Measurements from ENCODE around the gene CYTH4. TPM values are rescaled to one million over a fixed set of nuclear protein-coding genes. Genes with fewer than 3 reads are reported as not detected.

Gene CYTH4
- total and polyA plus RNA-seq, 9 donors = 2.4 to 14.5 (median 6.2) TPM

- H3K36me3 ChIP-seq = no peaks in the 10 kb centered on the region
- no peak overlapping the region for H3K27ac ChIP-seq
- H3K4me1 ChIP-seq (ENCODE audit: insufficient read depth) = no peaks in the 10 kb centered on the region
- no peaks in the 10 kb centered on the region for H3K9me3 ChIP-seq
- intact Hi-C loops (cut with DNase I) = no loop called here
- no peak for DNase-seq
- no peak overlapping the region for H3K4me3 ChIP-seq
- TF ChIP-seq POLR2A (IDR thresholded peaks at IDR 0.05) (no peak), CTCF (IDR thresholded peaks at IDR 0.05) (no peak), EP300 (IDR thresholded peaks at IDR 0.05) (no peak)
- no peaks in the 10 kb centered on the region for H3K27me3 ChIP-seq
- 65 to 78% (median 78%) methylated on average over 8 of the region's 8 CpGs for WGBS, 3 donors
These were observed 8.5 kb upstream of the CYTH4 start for GRCh38 chr22:37273846-37274225.

- no peaks in the 10 kb centered on the region for H3K27me3 ChIP-seq
- no peaks in the 10 kb centered on the region for H3K9me3 ChIP-seq
- no peaks in the 10 kb centered on the region for H3K36me3 ChIP-seq
- no peak for DNase-seq
- TF ChIP-seq EP300 (IDR thresholded peaks at IDR 0.05) (no peak), CTCF (IDR thresholded peaks at IDR 0.05) (no peak), POLR2A (IDR thresholded peaks at IDR 0.05) (no peak)
- intact Hi-C loops (cut with DNase I) = no loop called here
- no peak overlapping the region for H3K4me3 ChIP-seq
- H3K4me1 ChIP-seq (ENCODE audit: insufficient read depth) = no peaks in the 10 kb centered on the region
- no peak overlapping the region for H3K27ac ChIP-seq
- 58 to 59% (median 58%) methylated on average over 12 of the region's 12 CpGs for WGBS, 3 donors
These were observed 7.9 kb upstream of the CYTH4 start for GRCh38 chr22:37274380-37274862.

DNA sequence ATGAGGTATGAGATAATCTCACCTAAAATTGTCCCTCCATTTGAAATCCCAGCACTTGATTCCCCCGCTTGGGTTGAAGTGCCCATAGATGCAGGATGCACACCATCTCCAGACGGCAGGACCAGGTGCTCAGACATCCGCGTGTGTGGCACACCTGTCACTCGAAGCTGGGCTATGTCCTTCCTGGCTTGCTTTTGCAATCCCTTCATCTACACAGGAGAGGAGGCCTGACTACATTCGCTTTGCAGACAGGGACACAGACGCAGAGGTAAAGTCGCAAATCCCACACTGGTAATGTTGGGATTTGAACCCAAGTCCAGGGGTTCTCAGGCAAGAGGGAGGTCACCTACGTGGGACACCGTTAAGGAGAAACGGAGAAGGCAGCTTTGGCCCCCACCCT, 7.2 kb upstream of the CYTH4 start:
- Histone ChIP-seq H3K4me1 (ENCODE audit: insufficient read depth) (no peaks in the 10 kb centered on the region), H3K27me3 (no peaks in the 10 kb centered on the region), H3K27ac (no peak overlapping the region), H3K9me3 (no peaks in the 10 kb centered on the region), H3K4me3 (no peak overlapping the region), H3K36me3 (no peaks in the 10 kb centered on the region)
- no peak for DNase-seq
- TF ChIP-seq CTCF (IDR thresholded peaks at IDR 0.05) (no peak), POLR2A (IDR thresholded peaks at IDR 0.05) (no peak), EP300 (IDR thresholded peaks at IDR 0.05) (no peak)
- 86 to 91% (median 87%) methylated on average over 11 of the region's 11 CpGs for WGBS, 3 donors
- intact Hi-C loops (cut with DNase I) = no loop called here

GRCh38 chr22:37275622-37276021, 6.7 kb upstream of the CYTH4 start:
- Histone ChIP-seq H3K36me3 (no peaks in the 10 kb centered on the region), H3K9me3 (no peaks in the 10 kb centered on the region), H3K4me1 (ENCODE audit: insufficient read depth) (no peaks in the 10 kb centered on the region), H3K27ac (no peak overlapping the region), H3K4me3 (no peak overlapping the region), H3K27me3 (no peaks in the 10 kb centered on the region)
- 76 to 84% (median 81%) methylated on average over 5 of the region's 5 CpGs for WGBS, 3 donors
- TF ChIP-seq POLR2A (IDR thresholded peaks at IDR 0.05) (no peak), CTCF (IDR thresholded peaks at IDR 0.05) (no peak)
- no peak for DNase-seq
- intact Hi-C loops (cut with DNase I) = no loop called here

- Histone ChIP-seq H3K36me3 (no peaks in the 10 kb centered on the region), H3K27ac (no peak overlapping the region), H3K9me3 (no peaks in the 10 kb centered on the region), H3K4me3 (no peak overlapping the region), H3K27me3 (no peaks in the 10 kb centered on the region), H3K4me1 (ENCODE audit: insufficient read depth) (no peaks in the 10 kb centered on the region)
- intact Hi-C loops (cut with DNase I) = no loop called here
- no peak for TF ChIP-seq POLR2A (IDR thresholded peaks at IDR 0.05)
- TF ChIP-seq CTCF (IDR thresholded peaks at IDR 0.05) = no peak
- TF ChIP-seq EP300 (IDR thresholded peaks at IDR 0.05) = no peak
- 58 to 73% (median 59%) methylated on average over 2 of the region's 2 CpGs for WGBS, 3 donors
- no peak for DNase-seq
These were observed 5.5 kb upstream of the CYTH4 start for GRCh38 chr22:37276776-37277175.

All from ovary (tissue), 9 donors.